NCI-H1930 (cell line): ENCODE measurements around the gene KAT7.
"Not testable (repeated sequence)": the region's sequence is repeated elsewhere in the genome, so short reads cannot be mapped to it uniquely, and the experiment has no call there.

Experiments used
- DNase-seq, 2 experiments: peaks; one replicate each; lab custom pipeline; 2025; lab: John Stamatoyannopoulos, UW

KAT7 gene

GRCh38 chr17:49809056-49809455 lies 20.6 kb downstream of the KAT7 start:
- DNase-seq: no peak

- no peak for DNase-seq
These were observed 26.5 kb downstream of the KAT7 start for GRCh38 chr17:49814781-49815529.

- no peak for DNase-seq
These were observed 27.3 kb downstream of the KAT7 start for GRCh38 chr17:49815761-49816281.

- no peak for DNase-seq
These were observed 29.5 kb downstream of the KAT7 start for GRCh38 chr17:49817993-49818392.

GRCh38 chr17:49819138-49819537 lies 30.7 kb downstream of the KAT7 start:
- DNase-seq: no peak

GRCh38 chr17:49819651-49820050 lies 31.2 kb downstream of the KAT7 start:
- no peak for DNase-seq

GRCh38 chr17:49820773-49821172 lies 32.3 kb downstream of the KAT7 start:
- DNase-seq: no peak

GRCh38 chr17:49821466-49821865 lies 33.0 kb downstream of the KAT7 start:
- no peak for DNase-seq

GRCh38 chr17:49821916-49822315 lies 33.4 kb downstream of the KAT7 start:
- no peak for DNase-seq

- no peak for DNase-seq
These were observed 34.3 kb downstream of the KAT7 start for GRCh38 chr17:49822829-49823228.

- DNase-seq: no peak
These were observed 35.1 kb downstream of the KAT7 start for GRCh38 chr17:49823614-49824013.

GRCh38 chr17:49825645-49826044 lies 37.2 kb downstream of the KAT7 start:
- no peak for DNase-seq

- not testable (repeated sequence) for DNase-seq
These were observed 39.8 kb downstream of the KAT7 start for GRCh38 chr17:49828325-49828724.

- DNase-seq: no peak
These were observed 40.5 kb downstream of the KAT7 start for GRCh38 chr17:49829026-49829425.

- no peak for DNase-seq
These were observed 42.1 kb downstream of the KAT7 start for GRCh38 chr17:49830605-49831004.

GRCh38 chr17:49832840-49833599 lies 44.5 kb downstream of the KAT7 start:
- no peak for DNase-seq

GRCh38 chr17:49834118-49834743 lies 45.8 kb downstream of the KAT7 start:
- DNase-seq: no peak

GRCh38 chr17:49835472-49835871 lies 47.0 kb downstream of the KAT7 start:
- no peak for DNase-seq

- DNase-seq: no peak
These were observed 47.9 kb downstream of the KAT7 start for GRCh38 chr17:49836111-49837030.

GRCh38 chr17:49839455-49839854 lies 51.0 kb downstream of the KAT7 start:
- DNase-seq: no peak

- no peak for DNase-seq
These were observed 53.1 kb downstream of the KAT7 start for GRCh38 chr17:49841548-49841947.

GRCh38 chr17:49842371-49842770 lies 53.9 kb downstream of the KAT7 start:
- no peak for DNase-seq
